ENCODE results near the gene HSPA1B.

HSPA1B gene

GRCh38 chr6:31826793-31827285, 699 bp upstream of the HSPA1B start:
- no peak for DNase-seq
- 0% methylated on average over 7 of the region's 13 CpGs for WGBS (ENCODE audit: insufficient coverage)
- Histone ChIP-seq H3K36me3 (ENCODE audit: control insufficient read depth in 4 of 4, insufficient read depth in 4 of 4, low read length in 3 of 4) (no peaks in the 10 kb centered on the region), H3K4me3 (ENCODE audit: control insufficient read depth in 1 of 7, extremely low read depth in 1 of 7, insufficient read depth in 4 of 7, low read depth in 2 of 7, low read length in 6 of 7) (peak overlapping the region; percentile 6 to 94 (median 80)), H3K9me3 (ENCODE audit: control extremely low read depth in 1 of 5, control insufficient read depth in 4 of 5, insufficient read depth in 2 of 5, low read depth in 1 of 5, low read length in 4 of 5) (no peaks in the 10 kb centered on the region), H3K27me3 (replicated peaks in 2 of 5; ENCODE audit: control insufficient read depth in 4 of 5, insufficient read depth in 5 of 5, low read length in 4 of 5) (no peaks in the 10 kb centered on the region), H3K27ac (ENCODE audit: insufficient read depth in 1 of 2, low read depth in 1 of 2, low read length in 2 of 2, poor library complexity in 1 of 2, severe bottlenecking in 2 of 2) (peak overlapping the region; percentile 88 to 96), H3K4me1 (ENCODE audit: control extremely low read depth in 1 of 4, control insufficient read depth in 4 of 4, insufficient read depth in 4 of 4, low read length in 3 of 4) (peaks cover 19 to 62% (median 45%) of the 10 kb centered on the region in 4 experiments)
- CTCF ChIA-PET: interaction anchor here (0.8 to 2.2 kb wide), 10 partner anchors 12 to 276 kb away, joined by 3 to 10 read pairs (median 4); partner anchors contain the start of genes CLIC1, DDAH2, LSM2 and VARS1
- POLR2A ChIA-PET: interaction anchor here (0.6 to 1.6 kb wide), 18 partner anchors 11 to 281 kb away, joined by 3 to 9 read pairs (median 5); partner anchors contain the start of genes ATP6V1G2, DDAH2, GPANK1 and HSPA1A

- H3K27ac ChIP-seq (ENCODE audit: insufficient read depth in 1 of 2, low read depth in 1 of 2, low read length in 2 of 2, poor library complexity in 1 of 2, severe bottlenecking in 2 of 2): peak overlapping the region; percentile 74 to 89
- WGBS (ENCODE audit: insufficient coverage): 4% methylated on average over 5 of the region's 15 CpGs
- H3K36me3 ChIP-seq (ENCODE audit: control insufficient read depth in 4 of 4, insufficient read depth in 4 of 4, low read length in 3 of 4): no peaks in the 10 kb centered on the region
- ChIA-PET CTCF (interaction anchor here (1.0 to 2.1 kb wide), 17 partner anchors 11 to 281 kb away, joined by 3 to 11 read pairs (median 4); partner anchors contain the start of genes LSM2 and VARS1), POLR2A (interaction anchor here (1.0 to 3.3 kb wide), 5 partner anchors 92 to 127 kb away, joined by 3 to 12 read pairs (median 4); partner anchors contain the start of genes ABHD16A and DDAH2)
- H3K27me3 ChIP-seq (replicated peaks in 2 of 5; ENCODE audit: control insufficient read depth in 4 of 5, insufficient read depth in 5 of 5, low read length in 4 of 5): no peaks in the 10 kb centered on the region
- peaks cover 28 to 57% (median 40%) of the 10 kb centered on the region in 4 experiments for H3K4me1 ChIP-seq (ENCODE audit: control extremely low read depth in 1 of 4, control insufficient read depth in 4 of 4, insufficient read depth in 4 of 4, low read length in 3 of 4)
- no peaks in the 10 kb centered on the region for H3K9me3 ChIP-seq (ENCODE audit: control extremely low read depth in 1 of 5, control insufficient read depth in 4 of 5, insufficient read depth in 2 of 5, low read depth in 1 of 5, low read length in 4 of 5)
- H3K4me3 ChIP-seq (ENCODE audit: control insufficient read depth in 1 of 7, extremely low read depth in 1 of 7, insufficient read depth in 4 of 7, low read depth in 2 of 7, low read length in 6 of 7): peak overlapping the region; percentile 26 to 86 (median 77)
- peak; percentile 61 to 80 (median 78) for DNase-seq
These were observed 2.2 kb downstream of the HSPA1B start for GRCh38 chr6:31829633-31830283.

- ChIA-PET POLR2A (interaction anchor here (0.6 to 3.3 kb wide), 6 partner anchors 40 to 362 kb away, joined by 4 to 12 read pairs (median 6); partner anchors contain the start of genes DDAH2 and MPIG6B), CTCF (interaction anchor here (0.6 to 2.9 kb wide), 27 partner anchors 12 to 282 kb away, joined by 3 to 13 read pairs (median 4); partner anchors contain the start of genes ABHD16A, CLIC1, DDAH2 and VARS1)
- peak overlapping the region in 6 of 7 experiments; percentile 68 to 86 (median 80) for H3K4me3 ChIP-seq (ENCODE audit: control insufficient read depth in 1 of 7, extremely low read depth in 1 of 7, insufficient read depth in 4 of 7, low read depth in 2 of 7, low read length in 6 of 7)
- H3K36me3 ChIP-seq (ENCODE audit: control insufficient read depth in 4 of 4, insufficient read depth in 4 of 4, low read length in 3 of 4): peaks cover 0 to 1% (median 0%) of the 10 kb centered on the region in 4 experiments
- DNase-seq: no peak
- no CpG with 5 or more reads among the region's 6 CpGs for WGBS (ENCODE audit: insufficient coverage)
- H3K9me3 ChIP-seq (ENCODE audit: control extremely low read depth in 1 of 5, control insufficient read depth in 4 of 5, insufficient read depth in 2 of 5, low read depth in 1 of 5, low read length in 4 of 5): no peaks in the 10 kb centered on the region
- H3K27me3 ChIP-seq (replicated peaks in 2 of 5; ENCODE audit: control insufficient read depth in 4 of 5, insufficient read depth in 5 of 5, low read length in 4 of 5): no peaks in the 10 kb centered on the region
- H3K4me1 ChIP-seq (ENCODE audit: control extremely low read depth in 1 of 4, control insufficient read depth in 4 of 4, insufficient read depth in 4 of 4, low read length in 3 of 4): peaks cover 28 to 50% (median 41%) of the 10 kb centered on the region in 4 experiments
- H3K27ac ChIP-seq (ENCODE audit: insufficient read depth in 1 of 2, low read depth in 1 of 2, low read length in 2 of 2, poor library complexity in 1 of 2, severe bottlenecking in 2 of 2): peak overlapping the region; percentile 6 to 89
These were observed 3.4 kb downstream of the HSPA1B start for GRCh38 chr6:31830886-31831335.

- Histone ChIP-seq H3K27me3 (replicated peaks in 2 of 5; ENCODE audit: control insufficient read depth in 4 of 5, insufficient read depth in 5 of 5, low read length in 4 of 5) (no peaks in the 10 kb centered on the region), H3K36me3 (ENCODE audit: control insufficient read depth in 4 of 4, insufficient read depth in 4 of 4, low read length in 3 of 4) (peaks cover 0 to 7% (median 0%) of the 10 kb centered on the region in 4 experiments), H3K4me1 (ENCODE audit: control extremely low read depth in 1 of 4, control insufficient read depth in 4 of 4, insufficient read depth in 4 of 4, low read length in 3 of 4) (peaks cover 27 to 51% (median 41%) of the 10 kb centered on the region in 4 experiments), H3K9me3 (ENCODE audit: control extremely low read depth in 1 of 5, control insufficient read depth in 4 of 5, insufficient read depth in 2 of 5, low read depth in 1 of 5, low read length in 4 of 5) (no peaks in the 10 kb centered on the region), H3K4me3 (ENCODE audit: control insufficient read depth in 1 of 7, extremely low read depth in 1 of 7, insufficient read depth in 4 of 7, low read depth in 2 of 7, low read length in 6 of 7) (peak overlapping the region in 5 of 7 experiments; percentile 68 to 85 (median 77)), H3K27ac (ENCODE audit: insufficient read depth in 1 of 2, low read depth in 1 of 2, low read length in 2 of 2, poor library complexity in 1 of 2, severe bottlenecking in 2 of 2) (peak overlapping the region in 1 of 2 experiments; percentile 89)
- peak in 1 of 3 donors; percentile 36 for DNase-seq
- ChIA-PET POLR2A (interaction anchor here (0.6 to 3.3 kb wide), 4 partner anchors 41 to 363 kb away, joined by 4 to 12 read pairs (median 6); partner anchors contain the start of genes DDAH2 and MPIG6B), CTCF (interaction anchor here (0.7 to 2.9 kb wide), 23 partner anchors 12 to 283 kb away, joined by 3 to 13 read pairs (median 4); partner anchors contain the start of genes ABHD16A, CLIC1, DDAH2 and VARS1)
- WGBS (ENCODE audit: insufficient coverage): 89% methylated on average over 9 of the region's 15 CpGs
These were observed 4.0 kb downstream of the HSPA1B start for GRCh38 chr6:31831350-31832215.

- Histone ChIP-seq H3K4me3 (ENCODE audit: control insufficient read depth in 1 of 7, extremely low read depth in 1 of 7, insufficient read depth in 4 of 7, low read depth in 2 of 7, low read length in 6 of 7) (peak overlapping the region; percentile 72 to 99 (median 92)), H3K27me3 (replicated peaks in 2 of 5; ENCODE audit: control insufficient read depth in 4 of 5, insufficient read depth in 5 of 5, low read length in 4 of 5) (no peaks in the 10 kb centered on the region), H3K9me3 (ENCODE audit: control extremely low read depth in 1 of 5, control insufficient read depth in 4 of 5, insufficient read depth in 2 of 5, low read depth in 1 of 5, low read length in 4 of 5) (no peaks in the 10 kb centered on the region), H3K4me1 (ENCODE audit: control extremely low read depth in 1 of 4, control insufficient read depth in 4 of 4, insufficient read depth in 4 of 4, low read length in 3 of 4) (peaks cover 36 to 70% (median 61%) of the 10 kb centered on the region in 4 experiments), H3K36me3 (ENCODE audit: control insufficient read depth in 4 of 4, insufficient read depth in 4 of 4, low read length in 3 of 4) (peaks cover 8 to 38% (median 20%) of the 10 kb centered on the region in 4 experiments), H3K27ac (ENCODE audit: insufficient read depth in 1 of 2, low read depth in 1 of 2, low read length in 2 of 2, poor library complexity in 1 of 2, severe bottlenecking in 2 of 2) (peak overlapping the region; percentile 98 to 99)
- WGBS (ENCODE audit: insufficient coverage): 0% methylated on average over 49 of the region's 59 CpGs
- ChIA-PET POLR2A (interaction anchor here (0.6 to 3.5 kb wide), 4 partner anchors 22 to 48 kb away, joined by 5 to 18 read pairs (median 6); partner anchors contain the start of gene NEU1), CTCF (interaction anchor here (0.5 to 2.4 kb wide), 5 partner anchors 13 to 123 kb away, joined by 3 to 10 read pairs (median 4); no protein-coding TSS in a partner anchor)
- DNase-seq: peak; percentile 80 to 86 (median 82)
These were observed 7.1 kb downstream of the HSPA1B start for GRCh38 chr6:31834367-31835250.
